NCI-H1930 (cell line): Measurements from ENCODE around the gene GPC6.

Experiments
- DNase-seq, 2 experiments: peaks; one replicate each; lab custom pipeline; 2025; lab: John Stamatoyannopoulos, UW

Gene GPC6

DNA sequence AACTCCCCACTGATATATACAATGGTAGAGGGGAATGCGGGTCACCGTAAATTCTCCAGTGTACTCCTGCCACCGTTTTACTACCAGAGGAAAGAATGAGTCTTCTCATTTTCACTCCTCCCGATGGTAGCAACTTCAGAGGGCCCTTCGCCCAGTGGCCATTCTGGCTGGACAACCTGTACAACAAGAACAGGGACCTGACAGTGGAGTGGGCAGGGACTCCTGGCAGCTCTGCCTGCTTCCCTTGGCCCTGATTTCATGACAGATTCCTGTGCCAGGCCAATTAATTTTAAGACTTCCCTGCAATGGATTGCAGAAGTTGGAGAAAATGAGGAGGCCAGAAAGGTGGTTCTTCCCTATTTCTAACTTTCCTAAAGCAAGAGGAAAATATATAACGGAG lies 148.9 kb downstream of the GPC6 start:
- DNase-seq: no peak

DNA sequence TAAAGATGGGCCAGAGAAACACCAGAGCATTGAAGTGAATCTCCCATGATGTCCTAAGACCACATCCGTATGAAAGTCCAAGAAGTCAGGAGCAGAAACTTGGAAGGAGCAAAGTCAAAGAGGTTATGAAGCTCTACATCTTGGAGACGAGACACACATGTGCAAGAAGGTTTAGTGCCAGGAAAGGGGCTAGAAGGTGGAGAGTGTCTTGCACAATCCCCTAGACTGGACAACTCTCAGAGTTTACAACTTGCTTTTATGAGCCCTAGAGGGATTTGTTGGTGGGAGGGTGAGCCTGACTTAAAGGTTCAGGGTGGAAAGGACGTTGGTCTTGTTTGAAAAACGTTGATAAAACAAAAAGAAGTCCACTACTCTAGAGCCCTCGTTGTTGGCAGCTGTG lies 150.6 kb downstream of the GPC6 start:
- DNase-seq: no peak

DNA sequence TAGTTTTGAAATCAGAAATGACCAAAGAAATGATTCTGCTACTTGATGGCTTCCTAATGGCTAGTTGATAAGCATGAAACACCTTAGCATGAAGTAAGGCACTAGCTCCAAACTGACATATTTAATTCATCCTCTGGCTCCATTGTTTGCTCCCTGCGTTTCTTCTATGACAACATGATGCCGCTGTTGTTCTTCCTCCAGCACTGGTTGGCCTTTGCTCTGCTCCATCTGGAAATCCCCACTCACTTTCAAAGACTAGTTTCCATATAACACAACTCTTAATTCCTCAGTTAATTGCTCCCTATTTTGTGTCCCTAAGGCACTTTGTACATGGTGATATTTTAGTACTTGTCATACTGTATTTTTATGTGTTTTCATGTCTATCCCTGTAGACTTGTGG lies 151.6 kb downstream of the GPC6 start:
- no peak for DNase-seq

DNA sequence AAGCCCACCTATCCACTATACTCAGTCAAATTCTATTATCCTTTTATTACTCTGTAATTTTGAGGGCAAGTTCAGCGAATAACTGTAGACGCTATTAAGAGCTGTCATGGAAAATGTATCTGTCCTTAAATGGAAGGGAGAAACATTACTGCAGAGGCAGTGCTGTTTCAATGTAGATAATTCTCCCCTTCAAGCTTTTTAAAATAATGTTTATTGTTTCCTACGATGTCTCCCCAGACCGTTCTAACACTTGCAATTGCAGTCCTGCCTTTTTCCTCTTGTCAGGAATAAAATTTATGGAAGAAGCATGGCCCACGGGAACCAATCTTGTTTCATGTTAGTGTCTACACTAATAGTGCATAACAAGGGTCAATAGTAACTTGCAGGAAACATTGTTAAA lies 159.5 kb downstream of the GPC6 start:
- DNase-seq: no peak

DNA sequence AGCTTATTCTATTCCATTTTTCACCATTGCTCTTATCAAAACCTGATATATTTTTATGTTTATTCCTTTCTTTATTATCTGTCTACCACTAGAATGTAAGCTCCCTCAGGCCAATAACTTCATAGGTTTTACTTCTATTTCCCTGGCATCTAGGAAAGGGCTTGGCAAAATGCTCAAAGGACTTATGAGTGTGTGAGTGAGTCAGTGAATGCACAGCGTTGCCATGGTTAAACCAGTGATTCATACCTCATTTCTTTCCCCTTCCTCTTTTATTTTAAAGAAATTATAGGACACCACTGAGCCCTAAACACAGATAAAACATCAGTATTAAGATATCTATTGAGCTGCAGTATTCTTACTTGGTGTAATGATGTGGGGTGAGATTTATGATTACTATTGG lies 162.1 kb downstream of the GPC6 start:
- DNase-seq: no peak

DNA sequence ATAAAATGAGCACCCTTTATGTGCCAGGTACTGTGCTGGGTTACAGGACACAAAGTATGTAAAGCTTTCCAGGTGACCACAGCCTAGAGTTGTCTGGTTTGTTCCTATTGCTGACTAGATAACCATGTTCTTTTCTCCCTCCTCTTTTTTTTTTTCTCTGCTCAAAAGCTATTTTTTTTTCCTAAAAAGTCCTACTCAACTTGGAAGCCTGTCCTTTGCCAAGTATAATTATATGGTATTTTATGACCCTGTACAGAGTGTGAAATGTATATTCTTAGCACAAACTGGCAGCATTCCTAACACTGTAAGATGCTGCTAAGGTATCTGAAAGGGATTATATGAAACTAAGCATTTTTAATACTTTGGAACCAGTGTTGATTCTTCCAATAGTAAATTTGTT lies 171.0 kb downstream of the GPC6 start:
- no peak for DNase-seq

DNA sequence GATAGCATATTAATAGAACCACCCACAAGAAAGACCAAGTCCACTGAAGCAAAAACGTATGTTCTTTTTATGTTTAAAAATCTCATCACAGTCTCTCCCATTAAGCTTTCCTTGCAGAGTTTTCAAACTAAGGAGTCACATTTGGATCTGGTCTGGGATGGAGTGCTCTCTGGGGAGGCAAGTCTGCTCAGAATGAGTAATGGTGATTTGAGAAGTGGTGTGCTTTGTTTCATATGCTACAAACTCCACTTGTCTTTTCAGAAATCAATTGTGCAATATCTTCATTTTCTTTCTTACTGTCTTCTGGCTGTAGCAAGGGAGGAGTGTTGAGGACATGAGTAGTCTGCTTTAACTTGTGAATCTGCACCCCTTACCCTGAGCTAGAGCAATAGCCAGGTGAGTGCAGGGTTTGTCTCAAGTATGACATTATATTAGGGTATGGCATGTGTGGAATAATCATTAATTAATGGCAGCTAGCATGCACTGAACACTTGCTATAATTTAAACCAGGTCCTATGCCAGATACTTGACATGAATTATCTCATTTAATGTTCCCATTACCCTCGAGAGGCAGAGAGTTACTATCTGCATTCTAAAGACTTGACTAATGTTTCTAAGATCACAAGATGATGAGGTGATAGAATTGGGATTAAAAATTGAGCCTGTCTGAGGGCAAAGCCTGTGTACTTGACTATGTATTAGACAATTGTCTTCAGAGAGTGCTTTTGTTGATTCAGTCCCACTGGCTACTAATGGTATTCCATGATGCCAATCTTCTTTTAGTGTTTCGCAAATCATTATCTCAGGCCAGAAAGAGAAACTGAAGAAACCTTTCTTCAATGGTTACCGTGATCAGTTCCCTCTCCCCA lies 171.8 kb downstream of the GPC6 start:
- DNase-seq: no peak

DNA sequence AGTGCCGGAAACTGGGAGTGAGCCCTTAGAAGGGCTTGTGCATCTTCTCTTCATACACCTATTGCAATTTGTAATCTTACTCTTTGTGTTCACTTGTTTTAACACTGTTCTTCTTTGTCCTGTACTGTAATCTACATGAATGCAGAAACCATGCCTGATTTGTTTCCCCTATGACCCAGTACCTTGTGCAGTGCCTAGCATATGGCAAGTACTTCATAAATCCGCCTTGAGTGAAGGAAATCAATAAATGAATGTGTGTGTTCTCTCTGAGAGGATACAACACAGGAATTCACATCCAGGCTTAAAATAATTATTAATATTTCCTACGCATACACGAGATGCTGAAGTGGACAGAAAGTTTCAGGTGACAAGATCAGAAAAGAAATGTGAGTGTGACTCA lies 172.6 kb downstream of the GPC6 start:
- no peak for DNase-seq

DNA sequence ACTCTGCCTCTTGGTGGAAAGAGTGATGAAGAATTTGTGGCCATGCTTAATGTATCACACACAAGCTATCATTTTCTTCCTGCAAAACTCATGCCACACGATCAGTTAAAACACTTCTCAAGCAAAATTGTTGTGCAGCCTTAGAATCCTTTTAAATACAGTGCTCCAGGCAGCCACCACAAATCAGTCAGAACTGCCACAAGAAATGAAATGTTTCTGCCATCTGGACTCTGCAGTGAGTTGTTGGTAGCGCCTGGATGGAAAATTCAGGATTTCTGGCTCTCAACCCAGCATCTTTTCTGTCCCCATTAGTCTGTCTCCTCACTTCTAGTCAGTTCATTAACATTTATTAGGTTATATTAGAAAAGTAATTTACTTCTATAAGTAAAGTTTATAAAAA lies 179.5 kb downstream of the GPC6 start:
- no peak for DNase-seq

DNA sequence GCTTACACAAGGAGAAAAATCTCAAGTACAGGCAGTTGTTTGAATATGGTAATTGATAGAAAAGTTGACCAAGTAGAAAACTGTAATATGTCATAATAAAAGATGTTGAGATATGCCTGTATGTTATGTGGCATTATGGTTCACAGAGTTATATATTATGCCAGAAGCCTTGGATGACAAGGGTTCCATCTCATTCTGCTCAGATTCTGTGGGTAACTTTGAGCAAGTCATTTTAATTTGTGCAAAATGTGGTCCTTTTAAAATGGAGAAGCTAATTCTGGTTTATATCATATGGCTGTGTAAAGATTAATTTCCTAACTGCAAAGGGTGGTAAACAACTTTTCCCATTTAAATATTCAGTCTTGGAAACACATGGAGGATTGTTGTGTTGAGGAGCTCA lies 180.9 kb downstream of the GPC6 start:
- no peak for DNase-seq

DNA sequence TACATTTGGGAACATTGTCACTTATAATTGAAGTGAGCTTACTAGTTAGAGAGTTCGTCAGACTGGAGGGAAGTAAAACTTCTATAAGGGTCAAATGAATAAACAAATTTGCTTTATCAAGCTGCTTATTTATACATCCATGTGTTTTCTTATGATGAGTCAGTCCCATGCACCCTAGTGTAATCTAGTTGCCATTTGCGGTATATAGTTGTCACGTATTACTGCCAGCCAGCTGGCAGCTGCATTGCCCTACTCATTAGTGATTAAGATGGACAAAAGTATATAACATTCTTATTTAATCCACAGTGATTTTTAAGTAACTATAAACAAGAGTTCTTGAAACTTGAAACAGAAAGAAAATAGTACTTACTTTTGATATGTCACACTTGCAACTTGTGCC lies 182.4 kb downstream of the GPC6 start:
- DNase-seq: no peak

DNA sequence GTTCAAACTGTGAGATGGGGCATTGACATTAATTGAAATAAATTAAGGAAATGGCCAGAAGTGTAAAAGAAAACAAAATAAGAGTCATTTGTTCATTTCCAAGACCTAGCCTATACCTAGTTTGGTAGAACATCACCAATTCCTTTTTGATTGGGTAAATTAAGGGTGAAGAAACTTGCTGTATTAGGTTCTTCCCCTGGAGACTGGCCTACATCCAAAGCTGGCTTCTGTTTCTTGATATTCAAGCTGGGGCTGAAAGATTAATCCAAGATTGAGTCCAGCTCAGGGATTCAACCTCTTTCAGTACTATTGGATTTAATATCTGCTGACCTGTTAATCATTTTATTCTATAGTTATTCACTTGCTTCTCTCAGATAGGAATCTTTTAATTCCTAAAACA lies 183.2 kb downstream of the GPC6 start:
- no peak for DNase-seq

DNA sequence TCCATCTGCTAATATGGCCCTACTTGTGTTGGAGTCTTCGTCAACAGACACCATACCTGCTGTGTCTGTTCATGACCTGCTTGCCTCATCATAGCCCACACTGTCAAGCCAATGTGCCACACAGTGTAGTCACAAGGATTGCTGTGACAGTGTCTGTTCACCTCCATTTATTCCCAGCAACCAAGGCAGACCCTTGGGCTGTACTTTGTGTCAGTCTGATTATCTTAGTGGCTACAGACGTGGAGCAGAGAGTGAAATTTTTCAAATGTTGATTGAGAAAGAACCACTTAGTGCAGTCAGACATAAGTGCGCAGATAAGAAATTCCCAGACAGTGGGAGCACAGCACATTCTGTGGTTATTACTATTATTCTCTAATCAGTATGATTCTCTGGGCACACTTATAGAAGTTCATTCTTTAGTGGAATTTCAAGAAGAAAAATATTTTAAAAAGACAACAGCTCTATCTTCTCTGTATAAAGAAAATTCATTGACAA lies 184.6 kb downstream of the GPC6 start:
- DNase-seq: no peak

DNA sequence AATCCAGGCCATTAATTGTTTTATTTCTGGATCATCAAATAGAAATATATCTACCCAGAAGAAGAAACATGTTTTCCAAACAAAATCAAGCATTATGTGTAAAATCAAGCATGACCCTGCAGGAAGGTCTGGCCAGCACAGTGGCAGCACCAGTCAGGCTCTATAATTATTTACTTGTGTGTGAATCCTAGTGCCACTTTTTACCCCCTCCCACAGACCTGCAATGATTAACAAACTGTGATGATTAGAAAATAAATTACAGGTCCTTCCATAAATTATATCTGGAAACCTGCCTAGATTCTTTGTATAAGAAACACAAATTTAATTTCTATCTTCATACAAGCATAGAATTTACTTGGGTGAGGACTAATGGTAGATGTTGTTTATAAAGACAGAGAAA lies 186.1 kb downstream of the GPC6 start:
- DNase-seq: no peak

DNA sequence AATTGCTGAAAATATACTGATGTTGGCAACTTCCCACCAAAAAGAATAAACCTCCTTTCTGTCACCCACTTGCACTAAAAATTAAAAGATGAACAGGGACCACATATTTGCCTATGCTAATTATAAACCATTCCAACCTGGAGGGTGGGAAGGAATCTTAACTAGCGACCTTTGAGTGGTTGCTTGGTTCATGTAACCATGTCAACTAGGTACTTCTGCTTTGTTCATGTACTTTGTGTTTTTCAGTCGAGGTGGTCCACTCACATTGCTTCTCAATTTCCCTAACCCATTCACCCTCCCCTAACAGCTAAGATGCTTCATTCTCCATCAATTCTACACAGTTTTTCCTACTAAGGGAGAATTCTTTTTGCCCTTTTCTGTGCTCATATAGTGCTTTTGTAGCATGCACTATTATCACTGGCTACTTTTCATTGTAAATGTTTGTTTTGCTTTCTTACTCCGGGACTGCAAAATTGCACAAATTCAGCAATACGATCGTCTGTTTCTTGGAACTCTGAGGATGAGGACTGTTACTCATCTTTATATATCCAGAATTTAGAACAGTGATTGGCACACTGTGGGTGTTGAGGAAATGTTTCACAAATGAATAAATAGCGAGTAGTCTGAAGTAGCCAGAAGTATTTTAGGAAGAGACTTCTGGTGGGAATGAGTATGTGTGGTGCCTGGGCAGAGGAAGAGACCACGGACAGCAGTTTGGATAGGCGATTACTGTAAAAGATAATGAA lies 187.5 kb downstream of the GPC6 start:
- no peak for DNase-seq

DNA sequence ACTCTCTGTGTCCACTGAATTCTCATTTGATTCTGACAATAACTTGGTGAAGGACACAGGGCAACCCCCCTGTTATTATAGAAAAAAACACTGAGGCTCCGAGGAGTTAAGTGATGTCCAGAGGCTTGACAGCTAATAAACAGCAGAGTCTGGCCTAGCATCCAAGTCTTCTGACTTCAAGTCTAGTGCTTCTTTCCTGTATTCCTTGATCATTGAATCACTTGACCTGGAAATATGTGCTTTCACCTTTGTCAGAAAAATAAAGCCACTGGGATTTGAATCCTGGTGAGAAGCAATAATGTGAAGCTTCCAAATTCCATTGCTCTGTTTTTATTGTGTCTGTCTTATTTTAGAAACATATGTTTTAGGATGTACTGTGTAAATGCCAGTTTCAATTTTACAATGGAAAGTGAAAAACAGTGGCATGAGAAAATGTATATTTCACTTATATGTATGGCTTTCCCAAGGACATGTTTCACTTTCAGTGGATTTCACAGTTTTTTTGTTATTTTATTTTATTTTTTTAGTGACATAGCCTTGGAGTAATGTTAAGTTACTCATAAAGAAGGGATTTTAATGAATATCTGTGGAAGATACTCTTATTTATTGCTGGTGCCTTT lies 190.2 kb downstream of the GPC6 start:
- DNase-seq: no peak

DNA sequence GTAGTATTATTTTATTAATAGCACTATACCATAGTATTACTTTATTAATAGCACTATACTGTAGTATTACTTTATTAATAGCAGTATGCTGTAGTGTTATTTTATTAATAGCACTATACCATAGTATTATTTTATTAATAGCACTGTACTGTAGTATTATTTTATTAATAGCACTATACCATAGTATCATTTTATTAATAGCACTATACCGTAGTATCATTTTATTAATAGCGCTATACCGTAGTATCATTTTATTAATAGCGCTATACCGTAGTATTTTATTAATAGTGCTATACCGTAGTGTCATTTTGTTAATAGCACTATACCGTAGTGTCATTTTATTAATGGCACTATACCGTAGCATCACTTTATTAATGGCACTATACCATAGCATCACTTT lies 191.8 kb downstream of the GPC6 start:
- no peak for DNase-seq

DNA sequence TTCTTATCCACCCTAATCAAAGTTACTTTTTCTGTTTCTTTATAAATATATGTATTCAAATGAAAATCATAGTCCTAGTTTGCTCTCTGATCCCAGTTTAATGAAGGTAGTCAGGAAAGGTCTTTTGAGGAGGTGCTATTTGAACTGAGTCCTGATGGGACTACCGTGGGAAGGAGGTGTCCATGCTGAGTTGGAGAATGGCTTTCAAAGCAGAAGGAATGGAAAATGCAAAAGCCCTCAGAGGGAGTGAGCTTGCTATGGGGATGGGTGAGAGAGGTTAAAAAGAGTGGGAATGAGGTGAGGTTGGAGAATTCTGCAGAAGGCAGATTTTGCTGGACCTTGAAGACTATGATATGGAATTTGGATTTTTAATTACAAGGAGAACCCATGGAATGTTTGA lies 193.6 kb downstream of the GPC6 start:
- DNase-seq: no peak

DNA sequence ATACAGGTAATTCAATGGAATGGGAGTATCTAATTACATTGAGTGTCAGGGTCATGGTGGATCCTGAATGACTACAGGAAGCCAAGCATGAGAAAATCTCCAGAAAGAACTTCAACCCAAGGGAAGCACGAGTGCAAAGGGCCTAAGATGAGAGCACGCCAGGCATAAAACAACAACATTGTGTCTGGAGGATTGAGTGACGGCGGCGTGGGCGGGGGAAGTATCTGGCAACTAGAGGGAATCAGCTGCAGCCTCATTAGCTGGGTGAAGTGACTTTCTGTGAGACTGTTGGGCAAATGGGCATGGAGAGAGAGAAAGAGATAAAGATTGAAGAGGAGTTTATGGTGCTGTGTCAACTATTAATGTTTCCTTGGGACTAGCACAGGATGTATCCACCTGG lies 194.3 kb downstream of the GPC6 start:
- DNase-seq: no peak

DNA sequence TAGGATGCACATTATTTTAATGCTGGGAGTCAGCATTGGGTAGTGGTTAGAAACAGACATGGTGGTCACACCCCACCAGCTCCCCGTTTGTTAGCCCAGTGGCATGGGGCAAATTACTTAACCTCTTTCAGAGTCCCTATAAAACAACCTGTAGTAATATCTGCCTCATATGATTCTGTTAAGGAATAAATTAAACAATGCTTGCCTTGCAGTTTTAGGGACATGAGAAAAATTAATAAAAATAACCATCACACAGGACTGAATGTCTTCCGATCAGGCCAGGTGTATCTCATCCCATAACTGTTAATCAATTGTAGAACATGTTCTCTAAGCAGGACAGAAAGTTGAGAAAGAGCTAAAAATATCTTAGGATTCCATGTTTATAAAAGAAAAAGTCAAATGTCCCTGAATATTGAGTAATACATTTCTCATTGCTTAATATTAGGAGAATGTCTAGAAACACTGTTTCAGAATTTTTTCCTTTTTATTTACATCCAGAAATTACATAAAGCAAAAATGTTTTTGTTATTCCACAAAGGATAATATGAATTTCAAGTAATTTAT lies 196.5 kb downstream of the GPC6 start:
- DNase-seq: no peak

DNA sequence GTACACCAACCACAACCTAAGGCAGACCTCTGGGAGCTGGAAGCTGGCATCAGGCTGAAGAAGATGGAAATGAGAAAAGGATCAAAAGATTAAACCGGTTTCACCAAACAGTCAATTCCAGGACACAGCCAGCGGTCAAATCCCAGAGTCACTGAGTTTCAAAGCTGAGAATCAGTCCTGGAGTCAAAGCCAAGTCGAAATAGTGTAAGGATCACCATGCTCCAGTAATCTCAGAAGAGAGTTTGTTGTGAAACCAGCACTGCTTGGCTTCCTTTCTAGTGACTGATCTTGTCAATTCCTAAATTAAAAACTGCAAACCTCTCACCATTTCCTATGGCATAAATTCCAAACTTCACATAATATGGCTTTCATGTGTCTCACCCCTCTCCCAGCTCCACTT lies 198.8 kb downstream of the GPC6 start:
- no peak for DNase-seq

DNA sequence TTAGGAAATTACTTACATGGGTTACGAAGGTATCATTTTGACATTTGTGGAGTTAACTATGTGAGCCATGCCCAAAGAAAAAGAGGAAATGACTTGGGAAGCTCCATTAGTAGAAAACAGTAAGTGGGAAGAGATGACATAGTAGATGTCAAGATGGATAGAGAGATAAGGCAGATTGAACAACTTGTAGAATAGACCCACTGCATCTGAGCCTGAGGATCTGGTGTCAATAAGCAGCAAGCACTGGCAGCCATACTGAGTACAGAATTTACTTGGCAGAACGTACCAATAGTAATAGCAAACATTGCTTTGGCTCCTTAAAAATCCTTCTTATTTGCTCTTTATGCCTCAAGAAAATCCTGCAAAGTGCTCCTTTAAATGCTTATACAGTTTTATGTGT lies 203.8 kb downstream of the GPC6 start:
- no peak for DNase-seq

DNA sequence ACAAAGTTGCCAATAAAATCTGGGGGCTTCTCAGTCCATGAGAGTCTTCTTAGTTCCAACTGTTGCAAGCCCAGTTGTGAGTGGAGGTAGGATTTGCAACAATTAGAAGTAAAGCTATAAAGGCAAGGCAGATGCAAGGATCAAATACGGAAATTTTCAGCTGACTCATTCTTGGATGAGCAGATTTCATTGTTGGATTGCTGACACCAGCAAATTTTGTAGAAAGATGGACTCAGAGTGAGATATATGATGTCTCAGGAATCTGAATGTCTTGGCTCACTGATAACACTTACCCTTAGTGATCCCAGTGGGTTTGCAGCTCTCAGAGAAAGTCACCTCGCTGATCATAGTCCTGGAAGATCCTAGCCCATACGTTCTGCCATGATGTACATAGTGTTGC lies 209.0 kb downstream of the GPC6 start:
- no peak for DNase-seq
